GM15510 (cell line): ENCODE measurements around the gene CUBN.

Source experiments
- POLR2A ChIP-seq: IDR thresholded peaks from 3 replicates; pipeline ENCODE4 v1.6.1; 2011; ENCODE audit warnings: borderline replicate concordance; ENCODE audit not compliant: insufficient read length; ENCODE audit errors: extremely low read depth

CUBN gene

GRCh38 chr10:17067376-17068264 lies 62.0 kb downstream of the CUBN start:
- TF ChIP-seq POLR2A = no peak

- TF ChIP-seq POLR2A = no peak
Measured at GRCh38 chr10:17066807-17067206, 62.8 kb downstream of the CUBN start.

- no peak for TF ChIP-seq POLR2A
Measured at GRCh38 chr10:17066000-17066399, 63.6 kb downstream of the CUBN start.

GRCh38 chr10:17065273-17065672 lies 64.3 kb downstream of the CUBN start:
- TF ChIP-seq POLR2A = no peak

- TF ChIP-seq POLR2A = no peak
Measured at GRCh38 chr10:17064435-17064834, 65.2 kb downstream of the CUBN start.

- TF ChIP-seq POLR2A = no peak
Measured at GRCh38 chr10:17062955-17063484, 66.6 kb downstream of the CUBN start.

- TF ChIP-seq POLR2A = no peak
Measured at GRCh38 chr10:17062493-17062892, 67.1 kb downstream of the CUBN start.

- TF ChIP-seq POLR2A = no peak
Measured at GRCh38 chr10:17062009-17062408, 67.6 kb downstream of the CUBN start.

- no peak for TF ChIP-seq POLR2A
Measured at GRCh38 chr10:17061418-17061817, 68.2 kb downstream of the CUBN start.

- TF ChIP-seq POLR2A = no peak
Measured at GRCh38 chr10:17060289-17060688, 69.3 kb downstream of the CUBN start.

- TF ChIP-seq POLR2A = no peak
Measured at GRCh38 chr10:17059197-17059688, 70.4 kb downstream of the CUBN start.

GRCh38 chr10:17058093-17058492 lies 71.5 kb downstream of the CUBN start:
- no peak for TF ChIP-seq POLR2A

GRCh38 chr10:17056781-17057428 lies 72.7 kb downstream of the CUBN start:
- no peak for TF ChIP-seq POLR2A

- no peak for TF ChIP-seq POLR2A
Measured at GRCh38 chr10:17053513-17053912, 76.1 kb downstream of the CUBN start.

GRCh38 chr10:17053061-17053460 lies 76.5 kb downstream of the CUBN start:
- no peak for TF ChIP-seq POLR2A
